HFF-Myc (cell line): ENCODE results near the gene ARSK.

Source experiments
- DNase-seq: peaks from one replicate; pipeline ENCODE4 v3.0.0-alpha.2; 2011; ENCODE audit warnings: low read depth; ENCODE audit errors: extremely low read depth
- H3K4me3 ChIP-seq: replicated peaks from 2 replicates; pipeline ENCODE4 v1.5.1; 2011; ENCODE audit warnings: low read depth, mild to moderate bottlenecking, control low read depth, low read length
- TF ChIP-seq, protein P1 (sequence below): IDR thresholded peaks from 2 replicates; pipeline ENCODE4 v1.5.1; 2012; ENCODE audit warnings: mild to moderate bottlenecking, low read depth, low read length, control low read depth; ENCODE audit errors: missing control alignments

ARSK gene, protein sequence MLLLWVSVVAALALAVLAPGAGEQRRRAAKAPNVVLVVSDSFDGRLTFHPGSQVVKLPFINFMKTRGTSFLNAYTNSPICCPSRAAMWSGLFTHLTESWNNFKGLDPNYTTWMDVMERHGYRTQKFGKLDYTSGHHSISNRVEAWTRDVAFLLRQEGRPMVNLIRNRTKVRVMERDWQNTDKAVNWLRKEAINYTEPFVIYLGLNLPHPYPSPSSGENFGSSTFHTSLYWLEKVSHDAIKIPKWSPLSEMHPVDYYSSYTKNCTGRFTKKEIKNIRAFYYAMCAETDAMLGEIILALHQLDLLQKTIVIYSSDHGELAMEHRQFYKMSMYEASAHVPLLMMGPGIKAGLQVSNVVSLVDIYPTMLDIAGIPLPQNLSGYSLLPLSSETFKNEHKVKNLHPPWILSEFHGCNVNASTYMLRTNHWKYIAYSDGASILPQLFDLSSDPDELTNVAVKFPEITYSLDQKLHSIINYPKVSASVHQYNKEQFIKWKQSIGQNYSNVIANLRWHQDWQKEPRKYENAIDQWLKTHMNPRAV

DNA sequence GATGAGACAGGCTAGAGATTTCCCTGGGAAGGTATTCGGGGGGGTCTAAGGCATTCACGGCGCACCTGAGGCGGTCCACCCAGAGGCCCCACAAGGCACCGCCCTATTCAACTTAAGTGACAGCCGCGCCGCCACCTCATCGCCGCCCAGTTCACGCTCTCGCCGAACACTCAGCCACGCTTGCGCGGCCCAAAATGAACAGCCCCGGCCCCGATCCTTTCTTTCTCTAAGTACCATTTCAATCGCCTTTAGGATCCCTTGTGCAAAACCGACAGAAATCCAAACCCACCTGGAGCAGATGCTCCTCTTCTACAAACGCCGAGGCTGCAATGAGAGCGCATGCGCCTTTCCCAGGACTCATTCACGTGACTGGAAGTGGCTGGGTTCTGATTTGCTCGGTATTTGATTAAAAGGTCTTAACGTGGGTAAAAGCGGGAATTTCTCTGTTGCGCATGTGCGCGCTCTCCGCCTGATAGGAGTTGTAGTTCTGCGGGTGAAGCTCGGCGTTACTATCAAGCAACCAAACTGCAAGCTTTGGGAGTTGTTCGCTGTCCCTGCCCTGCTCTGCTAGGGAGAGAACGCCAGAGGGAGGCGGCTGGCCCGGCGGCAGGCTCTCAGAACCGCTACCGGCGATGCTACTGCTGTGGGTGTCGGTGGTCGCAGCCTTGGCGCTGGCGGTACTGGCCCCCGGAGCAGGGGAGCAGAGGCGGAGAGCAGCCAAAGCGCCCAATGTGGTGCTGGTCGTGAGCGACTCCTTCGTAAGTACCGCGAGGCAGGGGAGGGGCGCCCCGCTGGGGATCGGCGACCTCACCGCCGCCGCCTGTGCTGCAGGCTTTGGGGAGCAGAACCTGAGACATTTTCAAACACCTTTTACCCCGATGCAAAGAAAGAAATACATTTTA, at the start of gene ARSK, which contains the start of gene SKIC3:
TSS of gene ARSK (plus strand) at position 455 of the 902 bp plus-strand sequence. CDS start at position 633, 178 bp downstream.
TSS of gene SKIC3 (minus strand) at position 331 of the 902 bp plus-strand sequence. CDS start 7,827 bp downstream, outside the sequence.
- DNase-seq = peak; percentile 98
- H3K4me3 ChIP-seq = peak within 1 kb of the TSS; percentile 78
- TF ChIP-seq, protein P1, sequence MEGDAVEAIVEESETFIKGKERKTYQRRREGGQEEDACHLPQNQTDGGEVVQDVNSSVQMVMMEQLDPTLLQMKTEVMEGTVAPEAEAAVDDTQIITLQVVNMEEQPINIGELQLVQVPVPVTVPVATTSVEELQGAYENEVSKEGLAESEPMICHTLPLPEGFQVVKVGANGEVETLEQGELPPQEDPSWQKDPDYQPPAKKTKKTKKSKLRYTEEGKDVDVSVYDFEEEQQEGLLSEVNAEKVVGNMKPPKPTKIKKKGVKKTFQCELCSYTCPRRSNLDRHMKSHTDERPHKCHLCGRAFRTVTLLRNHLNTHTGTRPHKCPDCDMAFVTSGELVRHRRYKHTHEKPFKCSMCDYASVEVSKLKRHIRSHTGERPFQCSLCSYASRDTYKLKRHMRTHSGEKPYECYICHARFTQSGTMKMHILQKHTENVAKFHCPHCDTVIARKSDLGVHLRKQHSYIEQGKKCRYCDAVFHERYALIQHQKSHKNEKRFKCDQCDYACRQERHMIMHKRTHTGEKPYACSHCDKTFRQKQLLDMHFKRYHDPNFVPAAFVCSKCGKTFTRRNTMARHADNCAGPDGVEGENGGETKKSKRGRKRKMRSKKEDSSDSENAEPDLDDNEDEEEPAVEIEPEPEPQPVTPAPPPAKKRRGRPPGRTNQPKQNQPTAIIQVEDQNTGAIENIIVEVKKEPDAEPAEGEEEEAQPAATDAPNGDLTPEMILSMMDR = peak; percentile 11

DNA sequence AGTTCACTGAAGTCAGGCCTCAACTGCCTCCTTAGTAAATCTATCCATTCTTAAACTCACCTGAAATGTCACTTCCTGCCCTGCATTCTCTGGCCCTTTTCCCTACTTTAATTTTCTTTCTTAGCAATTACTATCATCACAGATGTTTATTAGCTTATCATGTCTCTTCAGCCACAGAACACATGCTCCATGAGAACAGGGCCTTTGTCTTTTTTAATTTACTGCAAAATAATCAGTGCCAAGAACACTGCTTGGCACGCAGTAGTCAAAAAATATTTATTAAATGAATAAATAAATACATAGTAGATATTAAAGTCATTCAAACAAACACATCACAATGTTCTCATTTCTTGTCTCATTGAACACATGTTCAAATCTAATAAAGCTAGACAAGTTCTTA, 46.4 kb upstream of the ARSK start:
- no peak for DNase-seq
- TF ChIP-seq, protein P1 = no peak
- H3K4me3 ChIP-seq = no peak overlapping the region

DNA sequence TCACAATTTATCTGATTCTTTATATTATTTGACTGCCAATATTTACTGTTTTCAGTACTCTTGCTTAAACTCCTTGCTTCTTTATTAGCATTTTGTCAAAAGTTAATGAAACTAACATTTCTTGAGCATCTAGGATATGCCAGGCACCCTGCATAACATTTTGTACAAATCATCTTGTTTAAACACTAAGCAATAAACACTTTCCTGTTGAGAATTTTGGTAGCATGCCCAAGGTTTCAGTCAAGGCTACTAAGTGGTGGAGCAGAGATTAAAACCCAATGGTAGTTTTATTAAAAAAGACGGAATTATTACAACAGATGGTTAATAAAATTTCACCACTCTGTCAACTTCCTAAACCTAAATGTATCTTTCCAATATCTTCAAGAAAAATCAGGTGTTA, 43.3 kb upstream of the ARSK start:
- TF ChIP-seq, protein P1 = no peak
- no peak overlapping the region for H3K4me3 ChIP-seq
- DNase-seq = no peak

DNA sequence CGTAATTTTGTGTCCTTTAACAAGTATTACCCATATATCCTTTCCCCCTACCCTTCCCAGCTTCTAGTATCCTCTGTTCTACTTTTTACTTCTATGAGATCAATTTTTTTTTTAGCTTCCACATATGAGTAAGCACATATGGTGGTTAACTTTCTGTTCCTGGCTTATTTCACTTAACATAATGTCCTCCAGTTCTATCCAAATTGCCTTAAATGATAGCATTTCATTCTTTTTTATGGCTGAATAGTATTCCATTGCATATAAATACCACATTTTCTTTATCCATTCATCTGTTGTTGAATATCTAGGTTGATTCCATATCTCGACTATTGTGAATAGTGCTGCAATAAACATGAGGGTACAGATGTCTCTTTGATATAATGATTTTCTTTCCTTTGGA, 36.5 kb upstream of the ARSK start:
- no peak overlapping the region for H3K4me3 ChIP-seq
- TF ChIP-seq, protein P1 = no peak
- no peak for DNase-seq

DNA sequence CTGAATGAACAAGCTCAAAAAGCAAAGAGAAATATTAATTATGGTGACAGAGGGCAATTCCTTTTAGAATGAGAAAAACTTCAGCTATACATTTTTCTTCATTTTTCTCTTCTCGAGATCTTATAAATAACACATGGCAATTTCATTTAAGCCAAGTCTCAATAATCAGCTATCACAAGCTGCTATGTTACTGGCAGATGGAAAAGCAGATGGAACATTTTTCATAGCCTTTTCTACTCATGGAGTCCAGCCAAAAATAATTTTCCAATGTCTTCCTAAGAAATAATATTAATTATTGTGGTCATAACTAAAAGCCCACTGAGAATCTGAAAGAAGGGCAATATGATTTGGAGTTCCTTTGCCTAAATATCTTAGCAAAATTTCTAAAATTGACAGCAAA, 35.8 kb upstream of the ARSK start:
- DNase-seq = no peak
- H3K4me3 ChIP-seq = no peak overlapping the region
- TF ChIP-seq, protein P1 = no peak

DNA sequence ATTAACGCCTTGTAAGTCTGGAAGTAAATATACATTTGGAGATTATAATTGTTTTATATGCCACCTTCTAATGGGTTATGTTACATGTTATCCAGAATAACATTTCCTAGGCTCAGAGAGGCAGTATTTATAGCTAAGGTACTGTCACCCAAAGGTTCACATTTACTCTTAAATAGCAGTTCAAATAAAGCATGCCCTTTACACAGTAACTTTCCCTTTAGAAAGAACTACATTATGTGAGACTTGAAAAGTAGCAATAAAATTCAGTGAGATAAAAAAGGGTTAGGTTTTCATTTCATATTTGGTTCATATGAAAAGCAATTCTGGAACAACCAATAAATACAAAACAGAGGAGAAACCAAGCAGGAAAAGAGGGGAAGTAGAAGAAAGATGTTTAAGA, 35.2 kb upstream of the ARSK start:
- H3K4me3 ChIP-seq = no peak overlapping the region
- no peak for DNase-seq
- TF ChIP-seq, protein P1 = no peak
